ENCODE results near the gene CD68.
"Not testable (repeated sequence)": the region's sequence is repeated elsewhere in the genome, so short reads cannot be mapped to it uniquely, and the experiment has no call there.

CD68 gene

DNA sequence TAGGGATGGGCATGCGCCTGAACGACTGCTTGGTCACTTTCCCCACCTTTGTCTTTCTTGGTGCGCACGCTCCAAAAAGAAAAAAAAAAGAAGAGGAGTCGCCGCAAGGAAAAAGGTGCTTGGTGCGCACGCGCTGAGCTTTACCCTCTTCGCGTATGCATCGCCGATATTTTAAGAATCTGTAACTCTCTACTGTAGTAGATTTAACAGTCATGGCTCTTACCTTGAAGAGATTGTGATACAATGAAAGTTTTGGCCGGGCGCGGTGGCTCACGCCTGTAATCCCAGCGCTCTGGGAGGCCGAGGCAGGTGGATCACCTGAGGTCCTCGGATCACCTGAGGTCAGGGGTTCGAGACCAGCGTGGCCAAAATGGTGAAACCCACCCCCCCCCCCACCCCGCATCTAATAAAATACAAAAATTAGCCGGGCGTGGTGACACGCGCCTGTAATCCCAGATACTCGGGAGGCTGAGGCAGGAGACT lies 35.9 kb downstream of the CD68 start:
- DNase-seq = no peak

DNA sequence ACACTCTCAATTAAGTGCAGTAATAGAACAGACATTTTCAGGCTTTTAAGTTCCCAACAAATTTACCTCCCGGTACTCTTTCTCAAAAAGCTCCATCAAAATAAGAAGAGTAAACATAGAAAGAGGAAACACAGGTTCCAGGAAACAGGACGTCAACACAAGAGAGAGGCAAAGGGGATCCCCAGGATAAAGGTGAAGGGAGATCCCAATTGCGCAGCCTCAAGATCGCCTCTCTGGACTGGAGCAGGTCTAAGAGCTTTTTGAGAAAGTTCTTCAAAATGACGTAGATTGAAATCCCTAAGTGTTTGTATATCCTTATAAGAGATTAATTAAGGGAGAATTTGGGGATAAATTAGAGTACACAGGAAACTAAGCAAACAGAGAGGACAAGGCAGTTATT lies 39.2 kb downstream of the CD68 start:
- no peak for DNase-seq

- DNase-seq = no peak
These were observed 41.4 kb downstream of the CD68 start for GRCh38 chr17:7620835-7621234.

DNA sequence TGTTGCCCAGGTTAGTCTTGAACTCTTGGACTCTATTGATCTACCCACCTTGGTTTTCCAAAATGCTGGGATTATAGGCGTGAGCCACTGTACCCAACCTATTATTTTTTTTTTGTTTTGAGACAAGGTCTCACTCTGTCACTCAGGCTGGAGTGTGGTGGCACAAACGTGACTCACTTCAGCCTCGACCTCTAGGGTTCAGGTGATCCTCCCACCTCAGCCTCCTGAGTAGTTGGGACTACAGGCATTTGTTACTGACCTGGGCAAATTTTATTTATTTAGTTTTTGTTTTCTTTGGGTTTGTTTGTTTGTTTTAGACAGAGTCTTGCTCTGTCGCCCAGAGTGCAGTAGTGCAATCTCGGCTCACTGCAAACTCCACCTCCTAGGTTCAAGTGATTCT lies 44.2 kb downstream of the CD68 start:
- no peak for DNase-seq

DNA sequence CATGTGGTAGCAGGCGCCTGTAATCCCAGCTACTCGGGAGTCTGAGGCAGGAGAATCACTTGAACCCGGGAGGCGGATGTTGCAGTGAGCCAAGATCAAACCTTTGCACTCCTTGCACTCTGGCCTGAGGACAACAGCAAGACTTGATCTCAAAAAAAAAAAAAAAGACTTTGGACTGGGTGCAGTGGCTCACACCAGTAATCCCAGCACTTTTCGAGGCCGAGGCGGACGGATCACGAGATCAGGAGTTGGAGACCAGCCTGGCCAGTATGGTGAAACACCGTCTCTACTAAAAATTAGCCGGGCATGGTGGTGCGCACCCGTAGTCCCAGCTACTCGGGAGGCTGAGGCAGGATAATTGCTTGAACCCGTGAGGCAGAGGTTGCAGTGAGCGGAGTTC lies 46.3 kb downstream of the CD68 start:
- DNase-seq = not testable (repeated sequence)

DNA sequence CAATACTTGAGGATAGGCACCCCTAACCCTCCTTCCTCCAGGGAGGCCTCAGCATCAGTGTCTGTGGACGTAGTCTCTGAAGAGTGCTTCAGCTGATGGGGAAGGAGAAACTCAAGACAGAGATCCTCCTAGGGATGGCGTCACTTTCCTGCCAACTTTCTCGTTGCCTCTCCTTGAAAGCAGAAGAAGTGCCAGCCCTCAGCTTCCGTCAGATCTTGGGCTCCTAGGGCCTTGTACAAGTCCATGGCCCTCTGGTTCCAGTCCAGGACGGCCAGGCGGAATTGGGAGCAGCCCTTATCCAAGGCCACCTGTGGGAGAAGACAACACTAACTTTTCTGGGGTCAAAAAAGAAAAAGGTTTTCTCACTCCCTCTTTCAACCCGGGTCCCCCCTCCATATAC lies 46.9 kb downstream of the CD68 start:
- DNase-seq = no peak

DNA sequence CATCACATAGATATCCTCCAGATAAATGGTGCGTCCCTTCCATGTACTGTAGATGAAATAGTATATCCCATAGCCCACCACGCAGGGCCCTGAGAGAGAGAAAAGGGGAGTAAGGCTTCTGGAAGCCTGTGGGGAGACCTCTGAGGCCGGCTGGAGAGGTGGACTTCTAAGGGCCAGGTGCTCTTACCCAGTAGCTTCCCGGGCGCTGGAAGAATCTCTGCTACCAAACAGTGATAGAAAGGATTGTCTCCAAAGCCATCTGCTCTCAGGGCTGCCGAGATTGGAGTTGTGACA lies 47.5 kb downstream of the CD68 start:
- DNase-seq = no peak

DNA sequence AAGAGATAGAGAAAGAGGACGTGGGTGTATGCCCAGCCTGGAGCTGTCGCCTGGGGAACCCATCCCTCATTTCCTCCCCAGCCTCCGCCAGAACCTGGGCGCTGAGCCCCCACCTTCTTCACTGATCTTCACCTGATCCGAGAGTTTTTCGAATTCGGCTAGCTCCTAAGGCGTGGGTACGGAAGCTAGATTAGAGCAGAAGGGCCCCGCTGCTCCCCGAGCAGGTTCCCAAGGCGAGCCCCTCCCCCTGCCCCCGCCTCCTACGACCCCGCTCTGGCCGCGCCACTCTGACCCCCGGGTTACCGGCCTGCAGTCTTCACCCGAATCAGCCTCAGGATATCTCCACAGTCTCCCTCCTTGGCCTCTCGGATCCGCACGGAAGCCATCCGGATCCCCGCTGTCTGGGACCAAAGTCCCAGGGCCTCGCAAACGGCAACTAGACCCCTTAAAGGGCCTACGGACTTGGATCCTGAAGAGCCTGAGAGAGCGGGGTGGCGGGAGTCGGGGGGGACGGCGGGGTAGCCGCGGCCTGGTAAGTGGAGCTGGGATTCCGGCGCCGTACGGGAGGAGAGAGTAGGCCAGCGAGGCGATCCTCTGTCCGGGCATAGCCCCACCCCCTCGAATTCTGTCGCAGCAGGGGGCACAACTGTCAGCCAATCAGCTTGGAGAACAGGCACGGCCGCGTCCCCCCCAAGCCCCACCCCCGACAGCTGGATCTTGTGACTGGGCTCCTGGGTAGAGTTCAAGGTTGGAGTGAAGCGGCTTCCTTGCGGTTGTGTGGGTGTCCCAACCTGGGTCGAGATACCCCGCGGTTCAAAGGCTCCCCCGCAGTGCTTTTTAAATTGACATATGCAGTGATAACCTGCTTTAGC lies 48.0 kb downstream of the CD68 start, which contains the start of gene SAT2:
TSS of gene SAT2 (minus strand) at position 572 of the 872 bp plus-strand sequence. CDS start at position 386, 186 bp downstream.
- DNase-seq = peak; percentile 58

DNA sequence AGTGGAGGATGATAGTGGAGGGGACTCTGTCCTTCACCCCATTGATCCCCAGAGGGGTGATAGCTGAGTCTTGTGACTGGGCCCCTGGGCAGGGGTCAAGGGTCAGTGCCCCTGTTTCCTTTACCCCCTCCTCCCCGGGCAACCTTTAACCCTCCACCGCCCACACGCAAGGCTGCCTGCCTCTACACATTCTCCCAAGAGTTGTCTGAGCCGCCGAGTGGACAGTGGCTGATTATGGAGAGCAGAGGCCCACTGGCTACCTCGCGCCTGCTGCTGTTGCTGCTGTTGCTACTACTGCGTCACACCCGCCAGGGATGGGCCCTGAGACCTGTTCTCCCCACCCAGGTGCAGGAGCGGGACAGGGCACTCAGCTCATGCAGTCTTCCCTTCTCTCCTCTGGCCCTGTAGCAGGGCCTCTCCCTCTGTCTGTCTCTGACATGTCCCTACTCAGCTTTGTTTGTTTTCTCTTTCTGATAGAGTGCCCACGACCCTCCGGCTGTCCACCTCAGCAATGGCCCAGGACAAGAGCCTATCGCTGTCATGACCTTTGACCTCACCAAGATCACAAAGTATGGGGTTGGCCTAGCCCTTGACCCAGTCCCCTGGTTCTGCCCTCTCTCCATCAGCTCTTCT lies 50.6 kb downstream of the CD68 start, which contains the start of gene SHBG:
TSS of gene SHBG (plus strand) at position 197 of the 633 bp plus-strand sequence. CDS start at position 235, 38 bp downstream.
- DNase-seq = no peak

All from NCI-H2227 treated with DMSO at 0.1 percent for 48 hours (cell line).